MCF 10A (cell line): ENCODE data around the gene HABP2. TPM values are rescaled to one million over a fixed set of nuclear protein-coding genes. Genes with fewer than 3 reads are reported as not detected.

Experiments used
- BruUV-seq: library from RNA; stranded (reverse); fragments of 400-500 nt; replicated peaks from 2 replicates; lab custom pipeline; 2021; lab: Mats Ljungman, UMichigan
- CTCF ChIA-PET: fragments of 300-600 bp; sonication (Branson Sonifier 250); formaldehyde crosslinking; extraction: SDS; loops from one replicate; lab custom pipeline; 2021; ENCODE audit warnings: antibody characterized with exemption, inconsistent platforms; lab: Yijun Ruan, JAX
- POLR2A ChIA-PET: fragments of 300-600, 350-650 bp; sonication (Branson Sonifier 250); formaldehyde crosslinking; extraction: SDS; loops from one replicate; lab custom pipeline; 2020; ENCODE audit warnings: antibody characterized with exemption, inconsistent platforms; lab: Yijun Ruan, JAX
- DNase-seq: peaks from one replicate; pipeline ENCODE4 v3.0.0-alpha.2; 2018; ENCODE audit not compliant: unreplicated experiment
- H3K27ac Mint-ChIP-seq: one replicate; pipeline ENCODE4 v1.8.0; 2022; ENCODE audit warnings: mild to moderate bottlenecking, low read depth, mixed read lengths; ENCODE audit not compliant: unreplicated experiment
- H3K27me3 Mint-ChIP-seq: one replicate; pipeline ENCODE4 v1.8.0; 2022; ENCODE audit warnings: mixed read lengths; ENCODE audit not compliant: insufficient read depth, unreplicated experiment
- H3K36me3 Mint-ChIP-seq: one replicate; pipeline ENCODE4 v1.8.0; 2022; ENCODE audit warnings: mild to moderate bottlenecking, moderate library complexity, mixed read lengths; ENCODE audit not compliant: insufficient read depth, unreplicated experiment
- H3K4me1 Mint-ChIP-seq: one replicate; pipeline ENCODE4 v1.8.0; 2022; ENCODE audit warnings: mixed read lengths; ENCODE audit not compliant: insufficient read depth, unreplicated experiment
- H3K4me3 Mint-ChIP-seq: one replicate; pipeline ENCODE4 v1.8.0; 2022; ENCODE audit warnings: mild to moderate bottlenecking, moderate library complexity, mixed read lengths; ENCODE audit not compliant: unreplicated experiment
- H3K9me3 Mint-ChIP-seq: one replicate; pipeline ENCODE4 v1.8.0; 2022; ENCODE audit warnings: mixed read lengths; ENCODE audit not compliant: unreplicated experiment
- CTCF ChIP-seq: fragments of 200-600 bp; IDR thresholded peaks from one replicate; pipeline ENCODE4 v1.8.0; 2022; ENCODE audit warnings: antibody characterized with exemption, mild to moderate bottlenecking; ENCODE audit not compliant: unreplicated experiment
- intact Hi-C: fragments of 100-400 bp; cut with micrococcal nuclease; formaldehyde crosslinking; loops from 2 replicates; pipeline ENCODE4 v1.14.1; 2022
- total RNA-seq: library from RNA; stranded (reverse); gene quantifications from 2 replicates; pipeline ENCODE4 v1.2.3, GENCODE V29; 2022

The HABP2 gene
- total RNA-seq, 1 experiment from 2014 or later = not detected

DNA sequence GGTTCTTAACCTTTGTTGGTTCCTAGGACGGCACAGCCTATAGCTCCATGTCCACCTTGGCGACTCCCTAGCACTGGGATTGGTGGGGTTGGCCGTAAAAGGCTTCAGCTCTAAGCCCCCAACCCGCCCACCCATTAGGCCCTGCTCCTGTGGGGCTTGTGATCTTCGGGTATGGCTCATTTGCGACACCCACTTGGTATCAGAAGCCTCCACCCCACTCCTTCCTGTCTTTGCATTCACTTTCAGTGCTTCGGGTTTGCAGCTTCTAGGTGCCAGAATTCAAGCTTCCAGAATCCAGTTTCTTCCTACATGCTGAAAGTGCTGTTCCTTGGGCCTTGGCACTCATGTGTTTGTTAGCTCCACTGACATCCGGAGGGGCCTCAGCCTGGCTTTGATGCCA, 39.5 kb downstream of the HABP2 start:
- POLR2A ChIA-PET = no interaction called here
- H3K4me1 Mint-ChIP-seq = no peaks in the 10 kb centered on the region

DNA sequence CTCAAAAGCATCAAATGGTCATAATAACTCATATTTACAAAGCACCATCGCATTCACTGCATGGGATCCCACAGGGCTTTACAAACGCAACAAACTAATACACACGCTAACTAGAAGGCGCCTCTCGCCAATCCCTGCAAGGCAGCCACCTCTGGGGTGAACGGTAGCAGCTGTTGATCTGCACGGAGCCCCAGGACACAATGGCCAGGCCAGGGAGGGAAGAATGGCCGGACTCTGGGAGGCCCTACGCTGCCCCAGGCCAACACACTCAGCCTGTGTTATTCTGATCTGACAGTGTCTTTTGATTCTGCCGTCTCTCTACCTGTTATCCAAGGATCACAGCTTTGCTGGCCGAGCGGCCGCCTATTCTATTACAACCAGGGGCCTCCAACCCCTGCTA, 41.8 kb downstream of the HABP2 start:
- no TSS peak for BruUV-seq
- intact Hi-C loops = no loop called here
- ChIA-PET POLR2A (no interaction called here), CTCF (interaction anchor here (0.7 kb wide), 2 partner anchors 290 to 1376 kb away, joined by 3 read pairs; no protein-coding TSS in a partner anchor)
- peaks cover 78% of the 10 kb centered on the region for H3K27me3 Mint-ChIP-seq
- no peak for DNase-seq
- no peak overlapping the region for H3K27ac Mint-ChIP-seq
- no peaks in the 10 kb centered on the region for H3K36me3 Mint-ChIP-seq
- no peaks in the 10 kb centered on the region for H3K9me3 Mint-ChIP-seq
- TF ChIP-seq CTCF = no peak
- no peaks in the 10 kb centered on the region for H3K4me1 Mint-ChIP-seq
- H3K4me3 Mint-ChIP-seq = no peak overlapping the region

More for the DNA sequence above, 39.5 kb downstream of the HABP2 start:
- no peak for TF ChIP-seq CTCF
- Mint-ChIP-seq H3K27me3 (peaks cover 57% of the 10 kb centered on the region), H3K9me3 (no peaks in the 10 kb centered on the region), H3K4me3 (no peak overlapping the region), H3K27ac (no peak overlapping the region), H3K36me3 (no peaks in the 10 kb centered on the region)
- no peak for DNase-seq
- CTCF ChIA-PET = interaction anchor here (0.6 kb wide), 3 partner anchors 21 to 1682 kb away, joined by 3 to 4 read pairs (median 4); no protein-coding TSS in a partner anchor
- intact Hi-C loops = no loop called here
- no TSS peak for BruUV-seq

- no peaks in the 10 kb centered on the region for H3K4me1 Mint-ChIP-seq
- no peaks in the 10 kb centered on the region for H3K9me3 Mint-ChIP-seq
- intact Hi-C loops = no loop called here
- H3K27ac Mint-ChIP-seq = no peak overlapping the region
- ChIA-PET POLR2A (no interaction called here), CTCF (interaction anchor here (0.6 kb wide), 1 partner anchor 329 kb away, joined by 3 read pairs; no protein-coding TSS in a partner anchor)
- H3K27me3 Mint-ChIP-seq = peaks cover 48% of the 10 kb centered on the region
- no peaks in the 10 kb centered on the region for H3K36me3 Mint-ChIP-seq
- TF ChIP-seq CTCF = no peak
- H3K4me3 Mint-ChIP-seq = no peak overlapping the region
- BruUV-seq = no TSS peak
- no peak for DNase-seq
Observed at GRCh38 chr10:113600569-113600968, 47.7 kb downstream of the HABP2 start.

GRCh38 chr10:113603057-113603777, 50.4 kb downstream of the HABP2 start:
- Mint-ChIP-seq H3K9me3 (no peaks in the 10 kb centered on the region), H3K36me3 (no peaks in the 10 kb centered on the region), H3K27me3 (peaks cover 22% of the 10 kb centered on the region), H3K4me1 (no peaks in the 10 kb centered on the region), H3K4me3 (no peak overlapping the region), H3K27ac (no peak overlapping the region)
- intact Hi-C loops = no loop called here
- ChIA-PET POLR2A (no interaction called here), CTCF (no interaction called here)
- no TSS peak for BruUV-seq
- no peak for TF ChIP-seq CTCF
- no peak for DNase-seq
